Right atrium auricular region (tissue), 2 donors: ENCODE measurements around the gene APOH. TPM values are rescaled to one million over a fixed set of nuclear protein-coding genes. Genes with fewer than 3 reads are reported as not detected.

Experiments
- DNase-seq: peaks from one replicate; pipeline ENCODE4 v3.0.0-alpha.2; 2019; ENCODE audit warnings: low spot score
- H3K27ac ChIP-seq, 2 donors: fragments of 200-600 bp; sonication (generic); 1 replicate in 1 of 2; 2 replicates in 1 of 2; pipeline ENCODE4 v1.5.1; 2016 to 2019
- H3K27me3 ChIP-seq, 2 donors: fragments of 200-600 bp; sonication (generic); one replicate each; pipeline versions ENCODE4 v1.5.1 to v1.6.0; 2017 to 2019
- H3K36me3 ChIP-seq: fragments of 200-600 bp; sonication (generic); one replicate; pipeline ENCODE4 v1.5.1; 2016
- H3K4me1 ChIP-seq, 2 donors: fragments of 200-600 bp; sonication (generic); one replicate each; pipeline versions ENCODE4 v1.5.1 to v1.6.0; 2017 to 2019
- H3K4me3 ChIP-seq, 2 donors: fragments of 200-600 bp; sonication (generic); 1 replicate in 1 of 2; 2 replicates in 1 of 2; pipeline ENCODE4 v1.5.1; 2017 to 2019; ENCODE audit warnings: mild to moderate bottlenecking in 1 of 2, moderate library complexity in 1 of 2
- H3K9me3 ChIP-seq, 2 donors: fragments of 200-600 bp; sonication (generic); one replicate each; pipeline ENCODE4 v1.5.1; 2019
- total RNA-seq, 2 donors: library from RNA; depleted of rRNA; stranded (reverse); fragments of >200 nt; gene quantifications; one replicate each; pipeline ENCODE4 v1.1.0, GENCODE V29; 2016
- TF ChIP-seq, protein P1 (sequence below), 2 donors: fragments of 200-600 bp; sonication (generic); IDR thresholded peaks; one replicate each; pipeline ENCODE4 v1.5.1; 2019; ENCODE audit warnings: antibody characterized with exemption in 2 of 2

Gene APOH, protein sequence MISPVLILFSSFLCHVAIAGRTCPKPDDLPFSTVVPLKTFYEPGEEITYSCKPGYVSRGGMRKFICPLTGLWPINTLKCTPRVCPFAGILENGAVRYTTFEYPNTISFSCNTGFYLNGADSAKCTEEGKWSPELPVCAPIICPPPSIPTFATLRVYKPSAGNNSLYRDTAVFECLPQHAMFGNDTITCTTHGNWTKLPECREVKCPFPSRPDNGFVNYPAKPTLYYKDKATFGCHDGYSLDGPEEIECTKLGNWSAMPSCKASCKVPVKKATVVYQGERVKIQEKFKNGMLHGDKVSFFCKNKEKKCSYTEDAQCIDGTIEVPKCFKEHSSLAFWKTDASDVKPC
- total RNA-seq = not detected

DNA sequence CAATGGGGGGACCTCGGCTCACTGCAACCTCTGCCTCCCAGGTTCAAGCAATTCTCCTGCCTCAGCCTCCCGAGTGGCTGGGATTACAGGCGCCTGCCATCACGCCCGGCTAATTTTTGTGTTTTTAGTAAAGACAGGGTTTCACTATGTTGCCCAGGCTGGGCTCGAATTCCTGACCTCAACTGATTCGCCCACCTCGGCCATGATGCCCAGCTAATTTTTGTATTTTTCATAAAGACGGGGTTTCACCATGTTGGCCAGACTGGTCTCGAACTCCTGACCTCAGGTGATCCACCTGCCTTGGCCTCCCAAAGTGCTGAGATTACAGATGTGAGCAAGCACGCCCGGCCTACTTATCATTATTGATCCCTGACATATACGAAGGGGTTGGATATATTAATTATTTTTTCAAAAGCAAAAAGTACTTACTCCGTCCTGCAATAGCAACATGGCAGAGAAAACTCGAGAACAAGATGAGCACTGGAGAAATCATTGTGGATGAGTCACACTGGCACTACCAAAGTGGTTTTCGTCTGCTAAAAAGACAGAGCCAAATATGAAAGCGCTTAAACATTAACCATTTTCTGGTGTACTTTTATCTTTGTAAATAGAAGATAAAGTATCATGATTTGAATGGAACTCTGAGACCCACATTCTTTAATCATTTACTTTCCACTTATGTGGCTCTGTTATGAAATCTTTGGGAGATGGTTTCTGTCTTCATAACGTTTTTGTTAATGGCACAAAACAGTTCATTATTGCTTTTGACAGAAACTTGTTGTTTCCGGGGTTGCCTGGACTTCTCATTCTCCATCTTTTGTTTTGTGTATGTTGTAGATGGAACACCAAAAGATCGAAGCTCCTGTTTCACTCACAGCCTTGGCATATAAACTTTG is at the start of gene APOH:
APOH (minus strand) TSS at position 529 of the 896 bp plus-strand sequence; CDS start at position 493, 36 bp downstream.
- TF ChIP-seq, protein P1, sequence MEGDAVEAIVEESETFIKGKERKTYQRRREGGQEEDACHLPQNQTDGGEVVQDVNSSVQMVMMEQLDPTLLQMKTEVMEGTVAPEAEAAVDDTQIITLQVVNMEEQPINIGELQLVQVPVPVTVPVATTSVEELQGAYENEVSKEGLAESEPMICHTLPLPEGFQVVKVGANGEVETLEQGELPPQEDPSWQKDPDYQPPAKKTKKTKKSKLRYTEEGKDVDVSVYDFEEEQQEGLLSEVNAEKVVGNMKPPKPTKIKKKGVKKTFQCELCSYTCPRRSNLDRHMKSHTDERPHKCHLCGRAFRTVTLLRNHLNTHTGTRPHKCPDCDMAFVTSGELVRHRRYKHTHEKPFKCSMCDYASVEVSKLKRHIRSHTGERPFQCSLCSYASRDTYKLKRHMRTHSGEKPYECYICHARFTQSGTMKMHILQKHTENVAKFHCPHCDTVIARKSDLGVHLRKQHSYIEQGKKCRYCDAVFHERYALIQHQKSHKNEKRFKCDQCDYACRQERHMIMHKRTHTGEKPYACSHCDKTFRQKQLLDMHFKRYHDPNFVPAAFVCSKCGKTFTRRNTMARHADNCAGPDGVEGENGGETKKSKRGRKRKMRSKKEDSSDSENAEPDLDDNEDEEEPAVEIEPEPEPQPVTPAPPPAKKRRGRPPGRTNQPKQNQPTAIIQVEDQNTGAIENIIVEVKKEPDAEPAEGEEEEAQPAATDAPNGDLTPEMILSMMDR (IDR thresholded peaks at IDR 0.05) = no peak
- H3K27ac ChIP-seq = no peak within 1 kb of the TSS
- no peaks in the 10 kb centered on the region for H3K27me3 ChIP-seq
- no peaks in the 10 kb centered on the region for H3K4me1 ChIP-seq
- no peak within 1 kb of the TSS for H3K4me3 ChIP-seq
- H3K9me3 ChIP-seq = no peaks in the 10 kb centered on the region
- DNase-seq = no peak
- no peaks in the 10 kb centered on the region for H3K36me3 ChIP-seq

DNA sequence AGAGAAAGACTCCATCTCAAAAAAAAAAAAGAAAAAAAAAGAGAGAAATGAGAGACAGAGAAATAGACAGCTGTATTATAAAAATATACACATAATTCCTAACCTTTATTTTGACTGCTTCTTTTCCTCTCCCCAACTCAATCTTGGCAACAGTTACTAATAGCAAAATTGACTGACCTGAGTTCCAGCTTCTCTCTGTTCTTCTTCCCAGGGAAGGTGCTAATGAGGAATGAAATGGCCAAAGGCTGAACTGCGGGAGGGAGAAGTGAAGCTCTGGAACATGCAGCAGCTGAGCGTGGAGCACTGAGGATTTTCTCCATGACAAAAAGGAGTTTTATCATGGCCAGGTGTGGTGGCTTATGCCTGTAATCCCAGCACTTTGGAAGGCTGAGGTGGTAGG is 48.0 kb upstream of the APOH start:
- H3K36me3 ChIP-seq = no peaks in the 10 kb centered on the region
- TF ChIP-seq, protein P1 (IDR thresholded peaks at IDR 0.05) = no peak

DNA sequence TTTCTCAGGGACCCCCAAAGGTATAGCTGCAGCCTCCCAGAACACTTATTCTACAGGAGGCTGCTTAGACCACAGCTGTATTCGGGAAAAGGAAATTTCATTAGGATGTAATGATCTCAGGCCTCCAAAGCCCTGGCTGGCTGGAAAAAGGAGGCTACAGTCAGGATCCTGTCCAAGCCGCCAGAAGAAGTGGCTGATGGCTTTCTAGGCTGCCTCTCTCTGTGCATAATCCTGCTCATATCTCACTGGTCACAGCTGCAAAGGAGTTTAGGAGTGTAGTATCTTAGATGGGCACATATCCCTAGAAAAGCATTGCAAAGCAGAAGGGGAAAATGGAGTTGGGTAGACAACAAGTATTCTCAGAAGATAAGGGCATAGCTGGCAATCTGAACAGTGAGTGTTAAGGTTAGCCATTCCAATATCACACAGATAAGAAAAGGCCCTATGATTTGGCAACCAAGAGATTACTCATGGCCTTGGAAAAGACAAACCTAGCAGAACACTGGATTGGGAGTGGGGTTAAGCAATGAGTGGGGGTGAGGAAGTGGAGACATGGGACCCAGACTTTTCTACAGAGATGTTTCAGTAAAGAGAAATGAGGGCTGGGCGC is 47.2 kb upstream of the APOH start:
- H3K27me3 ChIP-seq = no peaks in the 10 kb centered on the region
- H3K9me3 ChIP-seq = peaks cover 0 to 3% of the 10 kb centered on the region in 2 donors
- no peak for DNase-seq
- no peaks in the 10 kb centered on the region for H3K36me3 ChIP-seq
- H3K4me1 ChIP-seq = peaks cover 0 to 12% of the 10 kb centered on the region in 2 donors
- TF ChIP-seq, protein P1 (IDR thresholded peaks at IDR 0.05) = no peak
- no peak overlapping the region for H3K4me3 ChIP-seq
- H3K27ac ChIP-seq = no peak overlapping the region

More for the DNA sequence above, 48.0 kb upstream of the APOH start:
- Histone ChIP-seq H3K4me1 (peaks cover 0 to 12% of the 10 kb centered on the region in 2 donors), H3K27ac (no peak overlapping the region), H3K9me3 (no peaks in the 10 kb centered on the region), H3K27me3 (no peaks in the 10 kb centered on the region), H3K4me3 (no peak overlapping the region)
- no peak for DNase-seq

DNA sequence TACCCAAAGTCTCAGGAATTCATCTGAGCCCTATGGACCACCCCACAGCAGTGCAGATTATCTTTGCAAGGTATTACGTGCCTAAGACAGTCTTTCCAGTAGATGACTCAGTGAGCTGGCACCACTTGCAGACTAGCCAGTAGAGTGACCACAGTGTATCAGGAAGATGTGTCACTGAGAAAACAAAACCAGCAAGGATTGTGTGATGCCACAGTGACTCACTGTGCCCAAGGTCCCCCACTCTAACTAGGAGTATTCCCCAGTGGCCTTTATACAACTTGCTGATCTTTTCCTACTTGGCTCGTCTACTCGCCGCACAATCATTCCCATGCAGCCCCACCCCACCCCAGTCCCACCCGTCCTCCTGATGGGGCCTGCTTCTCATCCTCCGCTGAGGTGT is 46.4 kb upstream of the APOH start:
- Histone ChIP-seq H3K4me3 (no peak overlapping the region), H3K4me1 (peaks cover 0 to 12% of the 10 kb centered on the region in 2 donors), H3K9me3 (peaks cover 0 to 7% of the 10 kb centered on the region in 2 donors), H3K27me3 (no peaks in the 10 kb centered on the region), H3K36me3 (no peaks in the 10 kb centered on the region), H3K27ac (no peak overlapping the region)
- TF ChIP-seq, protein P1 (IDR thresholded peaks at IDR 0.05) = no peak
- DNase-seq = no peak

DNA sequence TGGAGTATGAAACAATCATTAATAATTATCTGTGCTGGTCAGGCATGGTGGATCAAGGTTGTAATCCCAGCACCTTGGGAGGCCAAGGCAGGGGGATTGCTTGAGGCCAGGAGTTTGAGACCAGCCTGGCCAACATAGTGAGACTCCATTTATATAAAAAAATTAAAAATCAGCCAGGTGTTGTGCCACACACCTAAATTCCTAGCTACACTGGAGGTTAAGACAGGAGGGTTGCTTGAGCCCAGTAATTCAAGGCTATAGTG is 44.3 kb upstream of the APOH start:
- Histone ChIP-seq H3K27ac (no peak overlapping the region), H3K9me3 (peaks cover 0 to 7% of the 10 kb centered on the region in 2 donors), H3K4me1 (peaks cover 0 to 12% of the 10 kb centered on the region in 2 donors), H3K27me3 (no peaks in the 10 kb centered on the region), H3K36me3 (no peaks in the 10 kb centered on the region), H3K4me3 (no peak overlapping the region)
- DNase-seq = no peak
- TF ChIP-seq, protein P1 (IDR thresholded peaks at IDR 0.05) = no peak
